GM12874 (cell line): ENCODE data around the gene METTL4.

Source experiments
- TF ChIP-seq, protein P1 (sequence below): IDR thresholded peaks from 2 replicates; pipeline ENCODE4 v1.5.1; 2011; ENCODE audit warnings: low read depth, mild to moderate bottlenecking, control low read depth, low read length, moderate library complexity; ENCODE audit not compliant: insufficient read depth

Gene METTL4

GRCh38 chr18:2535419-2535910, 35.8 kb downstream of the METTL4 start:
- TF ChIP-seq, protein P1, sequence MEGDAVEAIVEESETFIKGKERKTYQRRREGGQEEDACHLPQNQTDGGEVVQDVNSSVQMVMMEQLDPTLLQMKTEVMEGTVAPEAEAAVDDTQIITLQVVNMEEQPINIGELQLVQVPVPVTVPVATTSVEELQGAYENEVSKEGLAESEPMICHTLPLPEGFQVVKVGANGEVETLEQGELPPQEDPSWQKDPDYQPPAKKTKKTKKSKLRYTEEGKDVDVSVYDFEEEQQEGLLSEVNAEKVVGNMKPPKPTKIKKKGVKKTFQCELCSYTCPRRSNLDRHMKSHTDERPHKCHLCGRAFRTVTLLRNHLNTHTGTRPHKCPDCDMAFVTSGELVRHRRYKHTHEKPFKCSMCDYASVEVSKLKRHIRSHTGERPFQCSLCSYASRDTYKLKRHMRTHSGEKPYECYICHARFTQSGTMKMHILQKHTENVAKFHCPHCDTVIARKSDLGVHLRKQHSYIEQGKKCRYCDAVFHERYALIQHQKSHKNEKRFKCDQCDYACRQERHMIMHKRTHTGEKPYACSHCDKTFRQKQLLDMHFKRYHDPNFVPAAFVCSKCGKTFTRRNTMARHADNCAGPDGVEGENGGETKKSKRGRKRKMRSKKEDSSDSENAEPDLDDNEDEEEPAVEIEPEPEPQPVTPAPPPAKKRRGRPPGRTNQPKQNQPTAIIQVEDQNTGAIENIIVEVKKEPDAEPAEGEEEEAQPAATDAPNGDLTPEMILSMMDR = no peak

DNA sequence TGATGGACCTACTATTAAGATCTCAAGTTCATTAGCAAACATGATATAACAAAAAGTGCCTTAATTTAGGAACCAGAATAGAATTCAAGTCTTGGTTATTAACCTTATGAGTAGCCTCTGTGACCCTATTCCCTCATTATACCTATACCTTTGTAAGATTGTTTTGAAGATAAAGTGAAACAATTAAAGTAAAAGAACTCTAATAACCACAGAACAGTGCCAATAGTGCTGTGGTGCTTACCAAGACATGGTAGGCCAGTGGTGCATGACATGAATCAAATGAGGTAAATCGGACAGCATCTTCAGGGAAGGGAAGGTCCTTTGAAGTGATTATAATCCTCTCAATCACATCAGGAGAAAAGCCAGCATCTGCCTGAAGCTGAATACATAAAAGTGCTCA, 36.4 kb downstream of the METTL4 start:
- TF ChIP-seq, protein P1 = no peak

- TF ChIP-seq, protein P1 = no peak
These were observed 38.5 kb downstream of the METTL4 start for GRCh38 chr18:2532797-2533196.

DNA sequence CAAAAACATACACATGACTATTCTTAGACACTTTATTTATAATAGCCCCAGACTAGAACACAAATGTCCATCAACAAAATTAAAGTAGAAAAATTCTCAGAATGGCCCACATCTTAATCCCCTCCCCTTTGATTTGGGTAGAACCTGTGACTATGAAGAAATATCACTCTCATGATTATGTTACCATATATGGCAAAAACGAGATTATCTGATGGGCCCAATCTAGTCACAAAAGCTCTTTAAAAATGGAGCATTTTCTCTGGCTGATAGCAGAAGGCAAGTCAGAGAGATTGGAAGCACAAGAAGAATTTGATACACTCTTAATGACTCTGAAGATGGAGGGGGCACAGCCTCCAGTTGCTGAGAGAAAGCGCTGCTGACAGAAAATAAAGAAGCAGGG, 39.6 kb downstream of the METTL4 start:
- TF ChIP-seq, protein P1 = no peak

- TF ChIP-seq, protein P1 = no peak
These were observed 42.2 kb downstream of the METTL4 start for GRCh38 chr18:2529154-2529553.

- TF ChIP-seq, protein P1 = no peak
These were observed 45.0 kb downstream of the METTL4 start for GRCh38 chr18:2526329-2526728.

DNA sequence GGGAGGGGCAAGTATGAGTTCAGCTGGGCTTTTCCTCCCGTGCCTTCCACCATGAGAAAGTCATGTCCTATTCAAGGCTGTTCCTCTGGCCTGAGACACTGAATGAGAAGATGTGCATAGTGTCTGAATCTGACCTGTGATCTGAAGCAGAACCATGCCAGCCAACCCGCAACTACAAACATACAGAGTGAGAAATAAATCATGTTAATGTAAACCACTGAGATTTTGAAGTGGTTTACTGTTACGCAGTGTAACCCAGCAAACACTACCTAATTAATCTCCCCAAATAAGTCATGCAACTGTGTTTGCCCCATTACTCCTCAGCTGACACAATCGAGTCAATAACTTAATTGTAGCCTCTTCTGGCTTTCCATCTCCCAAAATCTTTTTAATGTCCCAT, 49.2 kb downstream of the METTL4 start:
- TF ChIP-seq, protein P1 = no peak
